ENCODE results near the gene CTDNEP1.

The CTDNEP1 gene

GRCh38 chr17:7203391-7203790, 48.1 kb downstream of the CTDNEP1 start:
- Histone ChIP-seq H3K4me1 (ENCODE audit: control insufficient read depth, insufficient read depth, low read length) (peaks cover 39% of the 10 kb centered on the region), H3K36me3 (ENCODE audit: control insufficient read depth, insufficient read depth, low read length) (peaks cover 28% of the 10 kb centered on the region), H3K27me3 (ENCODE audit: control insufficient read depth, insufficient read depth, low read length, poor library complexity, severe bottlenecking) (no peaks in the 10 kb centered on the region), H3K9me3 (ENCODE audit: control insufficient read depth, low read length) (no peaks in the 10 kb centered on the region), H3K4me3 (ENCODE audit: insufficient read depth, low read depth, low read length) (no peak overlapping the region), H3K27ac (ENCODE audit: insufficient read depth, low read depth, low read length, poor library complexity, severe bottlenecking) (no peak overlapping the region)
- WGBS, 2 experiments = 95 to 98% methylated on average over 16 of the region's 16 CpGs

- no peak overlapping the region for H3K4me3 ChIP-seq (ENCODE audit: insufficient read depth, low read depth, low read length)
- H3K36me3 ChIP-seq (ENCODE audit: control insufficient read depth, insufficient read depth, low read length) = peaks cover 57% of the 10 kb centered on the region
Measured at GRCh38 chr17:7196651-7197401, 54.7 kb downstream of the CTDNEP1 start.

GRCh38 chr17:7195971-7196370, 55.6 kb downstream of the CTDNEP1 start:
- Histone ChIP-seq H3K4me3 (ENCODE audit: insufficient read depth, low read depth, low read length) (no peak overlapping the region), H3K4me1 (ENCODE audit: control insufficient read depth, insufficient read depth, low read length) (no peaks in the 10 kb centered on the region), H3K9me3 (ENCODE audit: control insufficient read depth, low read length) (no peaks in the 10 kb centered on the region), H3K36me3 (ENCODE audit: control insufficient read depth, insufficient read depth, low read length) (peaks cover 54% of the 10 kb centered on the region), H3K27me3 (ENCODE audit: control insufficient read depth, insufficient read depth, low read length, poor library complexity, severe bottlenecking) (no peaks in the 10 kb centered on the region), H3K27ac (ENCODE audit: insufficient read depth, low read depth, low read length, poor library complexity, severe bottlenecking) (no peak overlapping the region)
- 95 to 96% methylated on average over 12 of the region's 12 CpGs for WGBS, 2 experiments

More at GRCh38 chr17:7196651-7197401, 54.7 kb downstream of the CTDNEP1 start:
- WGBS, 2 experiments = 96% methylated on average over 22 of the region's 22 CpGs
- Histone ChIP-seq H3K9me3 (ENCODE audit: control insufficient read depth, low read length) (no peaks in the 10 kb centered on the region), H3K4me1 (ENCODE audit: control insufficient read depth, insufficient read depth, low read length) (no peaks in the 10 kb centered on the region), H3K27me3 (ENCODE audit: control insufficient read depth, insufficient read depth, low read length, poor library complexity, severe bottlenecking) (no peaks in the 10 kb centered on the region), H3K27ac (ENCODE audit: insufficient read depth, low read depth, low read length, poor library complexity, severe bottlenecking) (no peak overlapping the region)

Data from ectodermal cell (in vitro differentiated cells).